PC-3 (cell line): ENCODE results near the gene C11orf97. TPM values are rescaled to one million over a fixed set of nuclear protein-coding genes. Genes with fewer than 3 reads are reported as not detected.

Experiments
- ATAC-seq: fragments of 200-7000 bp; cut with Tn5 transposase; 2 replicates; pipeline ENCODE4 v1.9.1; 2020; ENCODE audit warnings: mild to moderate bottlenecking, moderate library complexity
- BruUV-seq: library from RNA; stranded (reverse); fragments of 400-500 nt; replicated peaks from 2 replicates; lab custom pipeline; 2021; lab: Mats Ljungman, UMichigan
- CTCF ChIA-PET: fragments of 300-600 bp; sonication (Branson Sonifier 250); formaldehyde crosslinking; loops from one replicate; lab custom pipeline; 2022; ENCODE audit warnings: antibody characterized with exemption; lab: Charles Lee
- POLR2A ChIA-PET: fragments of 300-600 bp; sonication (Branson Sonifier 250); formaldehyde crosslinking; loops from one replicate; lab custom pipeline; 2022; ENCODE audit warnings: antibody characterized with exemption; ENCODE audit not compliant: unreplicated experiment; lab: Charles Lee
- DNase-seq: peaks from one replicate; pipeline ENCODE4 v3.0.0-alpha.2; 2015
- H2AFZ ChIP-seq: fragments of 300-600 bp; sonication (generic); 2 replicates; pipeline ENCODE4 v1.6.0; 2016; ENCODE audit warnings: antibody characterized with exemption, low read length
- H3F3A ChIP-seq: fragments of 300-600 bp; sonication (generic); one replicate; pipeline ENCODE4 v1.6.0; 2017; ENCODE audit warnings: antibody characterized with exemption, low read length, control low read depth, mild to moderate bottlenecking; ENCODE audit not compliant: unreplicated experiment
- H3K27ac ChIP-seq: fragments of 300-600 bp; sonication (generic); 2 replicates; pipeline ENCODE4 v1.5.1; 2016; ENCODE audit warnings: mild to moderate bottlenecking, low read length
- H3K27me3 ChIP-seq: fragments of 300-600 bp; sonication (generic); 2 replicates; pipeline ENCODE4 v1.6.1; 2016; ENCODE audit warnings: low read length, mixed read lengths
- H3K36me3 ChIP-seq: fragments of 300-600 bp; sonication (generic); 2 replicates; pipeline ENCODE4 v1.6.1; 2016; ENCODE audit warnings: low read depth, mixed run types, low read length, mixed read lengths
- H3K4me1 ChIP-seq: fragments of 300-600 bp; sonication (generic); 2 replicates; pipeline ENCODE4 v1.5.1; 2016; ENCODE audit warnings: low read length; ENCODE audit not compliant: insufficient read depth
- H3K4me2 ChIP-seq: fragments of 300-600 bp; sonication (generic); 2 replicates; pipeline ENCODE4 v1.6.0; 2016; ENCODE audit warnings: low read length
- H3K4me3 ChIP-seq: fragments of 300-600 bp; sonication (generic); 2 replicates; pipeline ENCODE4 v1.5.1; 2016; ENCODE audit warnings: mild to moderate bottlenecking, low read length, mixed read lengths
- H3K79me2 ChIP-seq: fragments of 300-600 bp; sonication (generic); 2 replicates; pipeline ENCODE4 v1.6.1; 2017; ENCODE audit warnings: low read length, mixed read lengths
- H3K9ac ChIP-seq: fragments of 300-600 bp; sonication (generic); 2 replicates; pipeline ENCODE4 v1.6.0; 2016; ENCODE audit warnings: mild to moderate bottlenecking, low read length
- H3K9me2 ChIP-seq: fragments of 300-600 bp; sonication (generic); replicated peaks from 2 replicates; pipeline ENCODE4 v1.6.1; 2016; ENCODE audit warnings: mixed run types, low read length, mixed read lengths
- H3K9me3 ChIP-seq: fragments of 300-600 bp; sonication (generic); 2 replicates; pipeline ENCODE4 v1.6.1; 2016; ENCODE audit warnings: low read length, mixed read lengths
- H4K20me1 ChIP-seq: fragments of 300-600 bp; sonication (generic); 2 replicates; pipeline ENCODE4 v1.6.1; 2016; ENCODE audit warnings: low read length, mixed read lengths
- EZH2 ChIP-seq: fragments of 300-600 bp; sonication (generic); IDR thresholded peaks from one replicate; pipeline ENCODE4 v1.6.1; 2017; ENCODE audit warnings: antibody characterized with exemption, mild to moderate bottlenecking, low read length; ENCODE audit not compliant: unreplicated experiment
- EZH2phosphoT487 ChIP-seq: fragments of 300-600 bp; sonication (generic); IDR thresholded peaks from 2 replicates; pipeline ENCODE4 v1.6.1; 2018; ENCODE audit warnings: mild to moderate bottlenecking, antibody characterized with exemption, low read length, borderline replicate concordance
- intact Hi-C: fragments of 100-400 bp; cut with micrococcal nuclease; formaldehyde crosslinking; loops from 2 replicates; pipeline ENCODE4 v1.9.0; 2023
- total RNA-seq: library from RNA; depleted of rRNA; stranded (reverse); fragments of >200 nt; gene quantifications from 2 replicates; pipeline ENCODE4 v1.2.3, GENCODE V29; 2014
- TF ChIP-seq, protein P1 (sequence below): fragments of 300-600 bp; sonication (generic); conservative IDR thresholded peaks from 2 replicates; pipeline ENCODE4 v1.5.1; 2017; ENCODE audit warnings: antibody characterized with exemption, low read depth, mild to moderate bottlenecking, low read length

The C11orf97 gene
- total RNA-seq, 1 experiment from 2014 or later: not detected

GRCh38 chr11:94574193-94574961 is 62.1 kb downstream of the C11orf97 start:
- CTCF ChIA-PET: no interaction called here
- DNase-seq: no peak

GRCh38 chr11:94576306-94576705 is 64.0 kb downstream of the C11orf97 start:
- CTCF ChIA-PET: no interaction called here
- Histone ChIP-seq H2AFZ (no peak overlapping the region), H3K4me2 (no peak overlapping the region), H3F3A (no peaks in the 10 kb centered on the region), H3K27ac (no peak overlapping the region), H3K27me3 (peaks cover 9% of the 10 kb centered on the region; the same call in 1 of the 2 replicates), H4K20me1 (no peaks in the 10 kb centered on the region), H3K9me3 (no peaks in the 10 kb centered on the region), H3K79me2 (no peaks in the 10 kb centered on the region), H3K4me3 (no peak overlapping the region), H3K36me3 (no peaks in the 10 kb centered on the region), H3K9ac (no peak overlapping the region), H3K9me2 (no peaks in the 10 kb centered on the region), H3K4me1 (no peaks in the 10 kb centered on the region)
- intact Hi-C loops: no loop called here
- ATAC-seq: no peak
- no peak for DNase-seq
- TF ChIP-seq EZH2phosphoT487 (no peak), EZH2 (no peak)
- TF ChIP-seq, protein P1, sequence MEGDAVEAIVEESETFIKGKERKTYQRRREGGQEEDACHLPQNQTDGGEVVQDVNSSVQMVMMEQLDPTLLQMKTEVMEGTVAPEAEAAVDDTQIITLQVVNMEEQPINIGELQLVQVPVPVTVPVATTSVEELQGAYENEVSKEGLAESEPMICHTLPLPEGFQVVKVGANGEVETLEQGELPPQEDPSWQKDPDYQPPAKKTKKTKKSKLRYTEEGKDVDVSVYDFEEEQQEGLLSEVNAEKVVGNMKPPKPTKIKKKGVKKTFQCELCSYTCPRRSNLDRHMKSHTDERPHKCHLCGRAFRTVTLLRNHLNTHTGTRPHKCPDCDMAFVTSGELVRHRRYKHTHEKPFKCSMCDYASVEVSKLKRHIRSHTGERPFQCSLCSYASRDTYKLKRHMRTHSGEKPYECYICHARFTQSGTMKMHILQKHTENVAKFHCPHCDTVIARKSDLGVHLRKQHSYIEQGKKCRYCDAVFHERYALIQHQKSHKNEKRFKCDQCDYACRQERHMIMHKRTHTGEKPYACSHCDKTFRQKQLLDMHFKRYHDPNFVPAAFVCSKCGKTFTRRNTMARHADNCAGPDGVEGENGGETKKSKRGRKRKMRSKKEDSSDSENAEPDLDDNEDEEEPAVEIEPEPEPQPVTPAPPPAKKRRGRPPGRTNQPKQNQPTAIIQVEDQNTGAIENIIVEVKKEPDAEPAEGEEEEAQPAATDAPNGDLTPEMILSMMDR: no peak
- POLR2A ChIA-PET: no interaction called here
- no TSS peak for BruUV-seq

More at GRCh38 chr11:94574193-94574961, 62.1 kb downstream of the C11orf97 start:
- Histone ChIP-seq H3K79me2 (no peaks in the 10 kb centered on the region), H3K4me1 (no peaks in the 10 kb centered on the region), H3K9me2 (no peaks in the 10 kb centered on the region), H3K36me3 (no peaks in the 10 kb centered on the region), H4K20me1 (no peaks in the 10 kb centered on the region), H3K4me2 (no peak overlapping the region), H3F3A (no peaks in the 10 kb centered on the region), H3K9me3 (no peaks in the 10 kb centered on the region), H3K27me3 (peaks cover 9% of the 10 kb centered on the region; the same call in 1 of the 2 replicates), H2AFZ (no peak overlapping the region), H3K9ac (no peak overlapping the region), H3K4me3 (no peak overlapping the region), H3K27ac (no peak overlapping the region)
- TF ChIP-seq, protein P1: no peak
- TF ChIP-seq EZH2 (no peak), EZH2phosphoT487 (no peak)
- POLR2A ChIA-PET: no interaction called here
- BruUV-seq: no TSS peak
- ATAC-seq: no peak
- intact Hi-C loops: no loop called here

GRCh38 chr11:94577841-94578240 is 65.6 kb downstream of the C11orf97 start:
- H3K36me3 ChIP-seq: no peaks in the 10 kb centered on the region
- intact Hi-C loops: no loop called here
- H4K20me1 ChIP-seq: no peaks in the 10 kb centered on the region
- no peaks in the 10 kb centered on the region for H3K9me2 ChIP-seq
- H3K27me3 ChIP-seq: peaks cover 9% of the 10 kb centered on the region; the same call in 1 of the 2 replicates
- H3K4me1 ChIP-seq: no peaks in the 10 kb centered on the region
- ATAC-seq: no peak
- H3K79me2 ChIP-seq: no peaks in the 10 kb centered on the region
- H2AFZ ChIP-seq: no peak overlapping the region
- no peak overlapping the region for H3K4me3 ChIP-seq
- H3F3A ChIP-seq: no peaks in the 10 kb centered on the region
- H3K9ac ChIP-seq: no peak overlapping the region
- no TSS peak for BruUV-seq
- ChIA-PET CTCF (no interaction called here), POLR2A (no interaction called here)
- H3K9me3 ChIP-seq: no peaks in the 10 kb centered on the region
- no peak for DNase-seq
- no peak overlapping the region for H3K4me2 ChIP-seq
- H3K27ac ChIP-seq: no peak overlapping the region
- TF ChIP-seq EZH2phosphoT487: no peak
- no peak for TF ChIP-seq EZH2
- TF ChIP-seq, protein P1: no peak
